HG02852 (cell line): ENCODE data around the gene UHRF1.

Experiments
- ATAC-seq: cut with Tn5 transposase; IDR thresholded peaks from one replicate; pipeline ENCODE4 v1.9.1; 2021; ENCODE audit warnings: mild to moderate bottlenecking, moderate library complexity; ENCODE audit not compliant: unreplicated experiment

Gene UHRF1

DNA sequence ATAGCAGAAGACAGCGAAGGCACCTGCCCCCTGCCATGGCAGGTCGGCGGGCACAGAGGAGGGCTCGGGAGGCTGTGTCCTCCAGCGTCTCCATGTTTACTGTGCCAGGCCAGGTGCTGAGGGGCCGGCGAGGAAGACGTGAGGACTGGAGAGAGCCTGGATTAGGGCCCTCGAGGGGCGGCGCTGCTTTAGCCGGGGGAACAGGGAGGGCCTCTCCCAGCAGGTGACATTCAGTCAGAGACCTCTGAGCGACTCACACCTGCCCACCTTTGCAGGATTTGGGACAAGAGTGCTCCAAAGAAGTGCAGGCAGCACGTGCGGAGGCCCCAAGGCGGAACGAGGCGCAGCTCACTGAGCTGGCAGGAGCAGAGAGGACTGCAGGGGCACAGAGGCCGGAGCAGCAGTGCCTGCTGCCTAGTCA lies 77.2 kb downstream of the UHRF1 start:
- ATAC-seq = no peak

DNA sequence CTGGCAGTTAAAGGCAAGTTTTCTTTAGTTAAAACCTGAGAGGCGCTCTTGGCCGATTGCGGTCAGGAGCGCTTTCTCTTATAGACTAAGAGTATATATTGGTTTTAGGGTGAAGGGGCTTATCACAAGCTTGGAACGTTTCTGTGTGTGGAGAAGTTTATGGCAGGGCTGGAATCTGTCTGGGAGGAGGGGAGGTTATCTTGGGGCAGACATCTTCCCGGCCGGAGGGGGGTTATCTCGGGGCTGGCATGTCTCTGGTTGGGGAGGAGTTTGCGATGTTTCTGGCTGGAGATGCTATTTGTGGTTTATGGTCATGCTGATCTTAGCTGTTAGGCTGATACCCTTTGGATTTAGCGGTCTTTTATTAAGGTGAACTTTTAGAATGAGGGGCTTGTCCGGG lies 78.0 kb downstream of the UHRF1 start:
- no peak for ATAC-seq

DNA sequence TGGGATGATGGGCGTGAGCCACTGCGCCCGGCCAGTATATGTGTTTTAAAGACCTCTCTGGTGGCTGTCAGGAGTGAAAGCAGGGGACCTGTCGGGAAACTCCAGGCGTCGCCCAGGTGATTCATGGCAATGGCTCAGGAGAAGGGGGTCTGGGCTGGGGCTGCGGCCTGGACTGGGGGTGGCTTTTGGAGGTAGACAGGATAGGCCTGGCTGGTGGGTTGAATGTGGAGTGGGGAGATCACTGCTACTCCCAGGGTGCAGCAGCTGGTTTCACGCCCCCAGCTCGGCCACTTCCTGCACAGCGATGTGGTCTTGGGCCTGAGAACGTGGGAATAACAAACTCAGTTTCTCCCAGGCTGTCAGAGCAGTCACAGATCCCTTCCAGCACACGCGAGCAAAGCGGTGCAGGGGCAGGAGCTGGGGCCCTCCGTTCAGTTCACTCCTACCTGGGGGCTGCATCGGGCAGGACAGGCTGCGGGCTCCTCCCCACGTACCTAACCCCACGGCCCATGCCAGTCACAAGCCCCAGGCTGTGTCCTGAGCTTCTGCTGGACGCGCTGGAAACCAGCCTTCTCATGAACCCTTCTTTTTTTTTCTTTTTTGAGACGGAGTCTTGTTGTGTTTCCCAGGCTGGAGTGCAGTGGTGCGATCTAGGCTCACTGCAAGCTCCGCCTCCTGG lies 78.5 kb downstream of the UHRF1 start:
- ATAC-seq = no peak

DNA sequence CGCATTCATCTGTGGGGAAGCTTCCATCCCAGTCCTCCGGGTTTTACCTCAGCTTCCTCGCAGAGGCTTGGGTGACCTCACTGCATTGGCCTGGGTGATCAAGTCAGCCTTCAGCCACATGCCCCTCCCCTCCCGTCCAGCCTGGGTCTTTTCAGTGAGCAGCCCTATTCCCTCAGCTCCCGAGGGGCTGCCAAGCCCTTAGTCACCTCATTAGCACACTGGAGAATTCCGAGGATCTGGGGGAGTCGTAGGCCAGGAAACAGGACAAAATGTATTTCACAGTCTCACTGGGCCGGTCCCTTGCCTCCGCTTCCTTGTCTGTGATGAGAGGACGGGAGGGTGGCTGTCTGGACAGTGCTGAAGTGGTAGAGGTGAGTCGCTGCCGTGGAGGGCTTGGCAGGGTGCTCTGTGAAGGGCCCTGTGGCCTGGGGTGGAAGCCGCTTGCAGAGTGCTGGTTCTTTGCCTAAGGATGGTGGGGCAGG lies 79.5 kb downstream of the UHRF1 start:
- no peak for ATAC-seq

DNA sequence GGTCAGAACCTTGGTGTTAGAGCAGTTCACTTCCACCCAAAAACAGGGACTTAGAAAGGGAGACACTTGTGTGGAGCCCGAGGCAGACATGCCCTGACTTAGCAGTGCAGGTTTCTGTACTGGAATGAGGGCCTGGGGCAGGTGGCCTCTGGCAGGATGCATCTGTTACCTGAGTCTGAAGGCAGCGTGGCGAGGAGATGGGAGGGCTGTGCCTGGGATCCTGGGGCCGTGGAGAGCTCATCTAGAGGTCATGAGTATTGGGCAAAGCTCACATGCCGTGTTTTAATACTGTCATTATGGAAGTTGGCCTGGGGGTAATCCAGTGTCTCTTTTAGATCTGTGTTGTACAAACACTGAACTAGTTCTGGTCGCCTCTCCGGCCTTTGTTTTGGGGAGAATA lies 81.0 kb downstream of the UHRF1 start:
- no peak for ATAC-seq

DNA sequence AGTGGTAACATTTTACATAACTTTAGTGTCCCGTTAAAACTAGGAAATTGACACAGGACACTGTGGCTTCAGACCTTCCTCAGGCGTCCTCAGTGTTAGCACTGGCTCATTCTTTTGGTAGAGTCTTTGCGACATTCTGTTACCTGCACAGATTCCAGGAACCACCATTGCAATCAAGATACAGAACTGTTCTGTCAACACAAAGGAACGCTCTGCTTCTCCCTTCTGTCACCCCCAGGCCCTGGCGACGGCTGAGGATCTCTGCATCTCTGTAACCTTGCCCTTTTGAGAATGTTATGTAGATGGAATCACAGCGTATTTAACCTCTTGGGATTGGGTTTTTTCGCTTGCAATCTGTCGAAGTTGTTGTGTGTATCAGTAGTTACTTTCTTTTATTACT lies 82.2 kb downstream of the UHRF1 start:
- ATAC-seq = no peak

DNA sequence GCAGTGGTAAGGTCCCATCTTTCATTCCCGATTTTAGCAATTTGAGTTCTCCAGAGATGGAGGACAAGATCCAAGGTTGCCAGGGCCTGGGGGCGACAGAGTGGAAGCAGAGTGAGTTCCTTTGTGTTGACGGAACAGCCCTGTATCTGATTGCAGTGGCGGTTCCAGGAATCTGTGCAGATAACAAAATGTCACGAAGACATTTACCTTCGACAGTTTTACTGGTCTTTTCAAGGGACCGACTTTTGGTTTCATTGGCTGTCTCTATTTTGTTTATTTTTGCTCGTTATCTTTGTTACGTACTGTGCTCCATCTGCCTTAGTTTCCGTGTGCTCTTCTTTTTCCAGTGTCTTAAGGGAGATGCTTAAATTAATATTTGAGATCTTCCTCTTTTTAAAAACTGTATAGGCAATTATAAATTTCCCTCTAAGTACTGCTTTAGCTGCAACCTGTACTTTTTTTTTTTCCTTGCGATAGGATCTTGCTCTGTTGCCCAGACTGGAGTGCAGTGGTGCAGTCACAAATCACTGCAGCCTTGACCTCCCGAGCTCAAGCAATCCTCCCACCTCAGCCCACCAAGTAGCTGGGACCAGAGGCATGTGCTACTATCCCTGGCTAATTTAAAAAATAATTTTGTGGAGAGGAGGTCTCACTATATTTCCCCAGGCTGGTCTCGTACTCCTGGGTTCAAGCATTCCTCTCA lies 82.8 kb downstream of the UHRF1 start:
- no peak for ATAC-seq

DNA sequence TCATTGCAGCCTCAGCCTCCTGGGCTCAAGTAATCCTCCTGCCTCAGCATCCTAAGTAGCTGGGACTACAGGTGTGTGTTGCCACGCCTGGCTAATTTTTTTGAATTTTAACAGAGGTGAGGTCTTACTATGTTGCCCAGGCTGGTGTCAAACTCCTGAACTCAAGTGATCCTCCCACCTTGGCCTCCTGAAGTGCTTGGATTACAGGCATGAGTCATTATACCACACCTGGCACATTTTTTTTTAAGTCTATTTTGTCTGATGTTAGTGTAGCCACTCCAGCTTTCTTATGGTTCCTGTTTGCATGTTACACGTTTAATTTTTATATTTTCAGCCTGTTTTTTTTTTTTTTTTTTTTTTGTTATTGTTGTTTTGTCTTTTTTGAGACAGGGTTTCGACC lies 84.4 kb downstream of the UHRF1 start:
- no peak for ATAC-seq

DNA sequence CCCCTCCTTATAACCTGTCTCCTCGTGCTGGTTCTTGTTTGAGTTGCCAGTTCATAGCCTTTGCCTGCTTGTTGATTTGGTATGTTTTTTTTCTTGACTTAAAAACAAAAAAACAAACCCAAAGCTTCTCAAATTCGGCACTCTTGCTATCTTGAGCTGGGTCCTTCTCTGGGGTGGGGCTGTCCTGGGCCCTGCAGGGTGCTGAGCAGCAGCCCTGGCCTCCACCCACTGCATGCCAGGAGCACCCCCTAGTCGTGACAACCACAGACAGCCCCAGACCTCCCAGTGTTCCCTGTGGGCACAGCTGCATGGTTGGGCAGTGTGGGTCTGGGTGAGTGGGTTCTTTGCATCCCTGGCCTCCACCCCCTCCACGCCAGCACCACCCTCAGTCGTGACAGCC lies 87.4 kb downstream of the UHRF1 start:
- ATAC-seq = no peak

DNA sequence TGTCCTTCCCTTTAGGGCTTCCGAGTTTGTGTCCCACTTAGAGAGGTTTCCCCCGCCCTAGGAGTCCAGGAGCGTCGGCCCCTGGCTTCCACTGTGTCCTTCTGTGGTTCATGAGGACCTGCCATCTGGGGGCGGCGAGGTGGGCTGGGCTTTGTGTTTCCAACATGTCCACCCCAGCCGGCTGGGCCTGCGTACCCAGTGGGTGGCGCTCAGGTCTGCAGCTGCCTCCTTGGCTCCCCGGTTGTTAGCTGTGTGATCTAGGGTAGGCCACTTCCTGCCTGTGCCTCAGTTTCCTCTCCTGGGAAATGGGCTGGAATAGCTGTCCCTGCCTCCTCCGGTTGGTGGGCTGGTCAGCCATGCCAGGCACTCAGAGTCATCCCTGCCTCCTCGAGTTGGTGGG lies 88.0 kb downstream of the UHRF1 start:
- ATAC-seq = no peak

DNA sequence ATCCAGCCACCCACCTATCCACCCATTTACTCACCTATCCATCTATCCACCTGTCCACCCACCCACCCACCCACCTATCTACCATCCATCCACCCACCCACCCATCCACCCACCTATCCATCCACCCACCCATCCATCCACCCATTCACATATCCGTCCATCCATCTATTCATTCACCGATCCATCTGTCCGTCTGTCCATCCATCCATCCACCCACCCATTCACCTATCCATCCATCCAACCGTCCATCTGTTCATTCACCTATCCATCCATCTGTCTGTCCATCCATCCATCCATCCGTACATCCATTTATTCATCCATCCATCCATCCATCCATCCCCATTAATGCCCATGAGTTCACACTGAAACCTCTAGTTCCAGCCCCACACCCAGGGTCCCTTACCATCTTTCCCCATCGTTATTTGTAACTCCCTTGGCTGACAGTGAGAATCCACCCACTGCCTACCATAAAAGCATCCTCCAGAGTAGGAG lies 90.9 kb downstream of the UHRF1 start:
- no peak for ATAC-seq

DNA sequence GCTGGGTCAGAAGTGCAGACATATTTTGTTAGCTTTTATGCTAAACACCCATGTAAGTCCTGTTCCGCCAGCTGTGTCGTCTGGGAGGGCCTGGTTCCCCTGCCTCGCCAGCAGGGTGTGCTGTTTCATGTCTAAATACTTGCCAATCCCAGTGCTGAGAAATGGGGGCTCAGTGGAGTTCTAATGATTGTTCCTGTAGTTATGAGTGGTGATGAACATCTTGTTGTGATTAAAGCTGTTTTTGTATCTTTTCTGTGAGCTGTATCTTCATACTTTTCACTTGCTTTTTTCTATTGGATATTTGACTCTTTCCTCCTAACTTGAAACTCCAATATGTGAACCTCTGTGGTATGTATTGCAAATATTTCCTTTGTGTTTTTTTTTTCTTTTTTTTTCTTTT lies 92.3 kb downstream of the UHRF1 start:
- no peak for ATAC-seq

DNA sequence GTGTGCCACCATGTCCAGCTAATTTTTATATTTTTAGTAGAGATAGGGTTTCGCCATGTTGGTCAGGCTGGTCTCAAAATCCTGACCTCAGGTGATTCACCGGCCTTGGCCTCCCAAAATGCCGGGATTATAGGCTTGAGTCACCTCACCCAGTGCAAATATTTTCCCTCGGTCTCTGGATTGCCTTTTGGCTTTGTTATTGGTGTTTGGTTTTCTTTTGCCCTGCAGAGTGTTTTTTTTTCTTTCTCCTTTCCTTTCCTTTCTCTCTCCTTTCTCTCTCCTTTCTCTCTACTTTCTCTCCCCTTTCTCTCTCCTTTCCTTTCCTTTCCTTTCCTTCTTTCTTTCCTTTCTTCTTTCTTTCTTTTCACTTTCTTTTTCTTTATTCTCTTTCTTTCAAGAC lies 92.8 kb downstream of the UHRF1 start:
- no peak for ATAC-seq

DNA sequence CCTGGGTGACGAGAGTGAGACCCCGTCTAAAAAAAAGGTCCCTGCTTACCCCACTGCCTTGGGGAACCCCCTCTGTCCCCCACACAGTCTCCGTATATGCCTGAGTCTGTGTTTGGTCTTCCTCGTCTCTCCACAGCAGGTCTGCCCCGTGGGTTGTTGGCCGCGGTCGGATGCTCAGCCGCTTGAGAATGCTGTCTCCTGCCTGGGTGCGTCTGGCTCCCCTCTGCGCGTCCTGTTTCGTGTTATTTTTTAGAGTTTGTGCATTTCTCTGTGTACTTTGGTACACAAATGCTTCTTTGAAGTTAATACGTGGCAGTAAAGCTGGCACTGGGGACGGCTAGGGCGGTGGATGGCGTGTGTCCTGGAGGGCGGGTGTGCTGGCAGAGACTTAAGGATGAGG lies 94.5 kb downstream of the UHRF1 start:
- ATAC-seq = no peak

DNA sequence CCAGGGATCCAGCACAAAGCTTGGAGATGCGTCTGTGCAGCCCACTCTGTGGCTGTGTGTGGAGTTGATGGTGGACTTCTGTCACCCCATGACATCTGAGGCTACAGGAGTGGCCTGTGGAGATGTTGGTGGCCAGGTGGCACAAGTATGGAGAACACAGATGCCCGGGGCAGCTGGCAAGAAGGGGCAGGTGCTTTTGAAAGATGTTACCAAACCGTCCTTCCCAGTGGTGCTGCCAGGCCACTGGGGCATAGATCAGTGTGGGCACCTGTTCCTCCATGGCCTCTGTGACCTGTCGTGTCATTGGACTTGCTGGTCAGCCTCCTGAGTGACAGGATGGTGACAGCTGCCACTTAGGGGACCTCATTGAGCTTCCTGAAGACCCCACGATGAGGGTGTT lies 95.8 kb downstream of the UHRF1 start:
- ATAC-seq = no peak

DNA sequence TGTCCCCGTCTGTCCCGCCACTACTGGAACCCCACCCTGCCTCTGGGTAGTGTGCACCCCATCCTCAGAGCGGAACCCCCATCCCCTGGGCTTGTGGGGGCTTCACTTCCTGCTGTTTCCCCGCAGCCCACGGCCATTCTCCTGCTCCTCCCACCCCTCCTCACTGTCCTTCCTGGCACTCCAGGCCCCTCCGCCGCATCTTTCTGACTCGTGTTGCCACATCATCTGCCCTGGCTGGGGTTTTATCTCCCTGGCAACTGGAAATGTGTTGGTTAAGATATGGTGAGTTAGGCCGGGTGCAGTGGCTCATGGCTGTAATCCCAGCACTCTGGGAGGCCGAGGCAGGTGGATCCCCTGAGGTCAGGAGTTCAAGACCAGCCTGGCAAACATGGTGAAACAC lies 96.9 kb downstream of the UHRF1 start:
- ATAC-seq = no peak

DNA sequence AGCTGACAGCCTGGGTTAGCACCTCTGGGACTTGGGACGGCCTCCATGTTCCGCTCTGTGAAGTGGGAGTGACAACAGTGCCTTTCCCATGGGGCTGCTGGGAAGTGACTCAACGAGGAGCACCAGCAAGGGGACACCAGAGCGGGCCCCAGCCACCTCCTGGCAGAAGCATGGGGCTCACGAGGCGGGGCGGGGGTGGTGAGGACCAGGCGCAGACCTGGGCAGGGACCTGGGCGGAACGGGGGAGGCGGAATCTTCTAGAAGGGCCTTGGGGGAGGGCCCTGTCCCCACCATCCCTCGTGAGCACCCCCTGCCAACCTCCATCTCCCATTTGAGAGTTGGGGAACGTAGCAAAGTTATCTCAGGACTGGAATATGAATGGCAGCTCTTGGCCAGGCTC lies 97.5 kb downstream of the UHRF1 start:
- ATAC-seq = no peak
